HG02943 (cell line): ENCODE data around the gene COPB1.

ENCODE experiments used
- ATAC-seq: cut with Tn5 transposase; IDR thresholded peaks from one replicate; pipeline ENCODE4 v1.9.1; 2021; ENCODE audit warnings: mild to moderate bottlenecking, low read depth, moderate library complexity; ENCODE audit not compliant: unreplicated experiment

Gene COPB1

GRCh38 chr11:14435717-14436512, 63.7 kb downstream of the COPB1 start:
- no peak for ATAC-seq

GRCh38 chr11:14425621-14426020, 74.0 kb downstream of the COPB1 start:
- no peak for ATAC-seq

GRCh38 chr11:14424096-14424495, 75.5 kb downstream of the COPB1 start:
- no peak for ATAC-seq

- ATAC-seq, result no peak
These were observed 76.0 kb downstream of the COPB1 start for GRCh38 chr11:14423633-14424032.

- no peak for ATAC-seq
These were observed 76.8 kb downstream of the COPB1 start for GRCh38 chr11:14422814-14423182.

- no peak for ATAC-seq
These were observed 77.4 kb downstream of the COPB1 start for GRCh38 chr11:14422052-14422813.

- no peak for ATAC-seq
These were observed 79.4 kb downstream of the COPB1 start for GRCh38 chr11:14420223-14420622.

GRCh38 chr11:14418801-14419417, 80.7 kb downstream of the COPB1 start:
- ATAC-seq, result no peak

- ATAC-seq, result no peak
These were observed 81.8 kb downstream of the COPB1 start for GRCh38 chr11:14417617-14418374.

- no peak for ATAC-seq
These were observed 82.4 kb downstream of the COPB1 start for GRCh38 chr11:14417186-14417585.

GRCh38 chr11:14414470-14415461, 84.8 kb downstream of the COPB1 start:
- no peak for ATAC-seq

- no peak for ATAC-seq
These were observed 86.1 kb downstream of the COPB1 start for GRCh38 chr11:14413307-14414069.

- no peak for ATAC-seq
These were observed 87.8 kb downstream of the COPB1 start for GRCh38 chr11:14411818-14412217.

- no peak for ATAC-seq
These were observed 89.7 kb downstream of the COPB1 start for GRCh38 chr11:14409891-14410290.

GRCh38 chr11:14408612-14409011, 91.0 kb downstream of the COPB1 start:
- no peak for ATAC-seq
